Right kidney (tissue), 1 donor: ENCODE measurements around the gene CLEC16A.
"Not testable (repeated sequence)": the region's sequence is repeated elsewhere in the genome, so short reads cannot be mapped to it uniquely, and the experiment has no call there.

ENCODE experiments used
- DNase-seq: peaks from one replicate; pipeline ENCODE4 v3.0.0-alpha.2; 2016

Gene CLEC16A

GRCh38 chr16:10925285-10925684 is 19.1 kb upstream of the CLEC16A start:
- DNase-seq, result not testable (repeated sequence)

- DNase-seq, result no peak
Observed at GRCh38 chr16:10926094-10926493, 18.3 kb upstream of the CLEC16A start.

- no peak for DNase-seq
Observed at GRCh38 chr16:10926867-10927266, 17.5 kb upstream of the CLEC16A start.

GRCh38 chr16:10927497-10928112 is 16.8 kb upstream of the CLEC16A start:
- no peak for DNase-seq

GRCh38 chr16:10929097-10929496 is 15.3 kb upstream of the CLEC16A start:
- not testable (repeated sequence) for DNase-seq

GRCh38 chr16:10929853-10930754 is 14.3 kb upstream of the CLEC16A start:
- no peak for DNase-seq

- DNase-seq, result no peak
Observed at GRCh38 chr16:10930755-10931093, 13.6 kb upstream of the CLEC16A start.

GRCh38 chr16:10931134-10931533 is 13.2 kb upstream of the CLEC16A start:
- no peak for DNase-seq

- DNase-seq, result no peak
Observed at GRCh38 chr16:10931977-10932632, 12.3 kb upstream of the CLEC16A start.

GRCh38 chr16:10932959-10933710 is 11.2 kb upstream of the CLEC16A start:
- no peak for DNase-seq

GRCh38 chr16:10933865-10934264 is 10.5 kb upstream of the CLEC16A start:
- no peak for DNase-seq

GRCh38 chr16:10934325-10935107 is 9.8 kb upstream of the CLEC16A start:
- DNase-seq, result no peak

GRCh38 chr16:10935226-10935915 is 9.0 kb upstream of the CLEC16A start:
- no peak for DNase-seq

- no peak for DNase-seq
Observed at GRCh38 chr16:10936272-10936984, 7.9 kb upstream of the CLEC16A start.

GRCh38 chr16:10937068-10937859 is 7.1 kb upstream of the CLEC16A start:
- no peak for DNase-seq

- no peak for DNase-seq
Observed at GRCh38 chr16:10938321-10938720, 6.0 kb upstream of the CLEC16A start.

GRCh38 chr16:10938796-10939648 is 5.3 kb upstream of the CLEC16A start:
- DNase-seq, result no peak

- no peak for DNase-seq
Observed at GRCh38 chr16:10939649-10940234, 4.6 kb upstream of the CLEC16A start.
